GM21786 (cell line): ENCODE measurements around the gene PPIAL4G.
"Not testable (repeated sequence)": the region's sequence is repeated elsewhere in the genome, so short reads cannot be mapped to it uniquely, and the experiment has no call there.

Experiments
- ATAC-seq: cut with Tn5 transposase; IDR thresholded peaks from one replicate; pipeline ENCODE4 v1.9.1; 2021; ENCODE audit not compliant: unreplicated experiment

The PPIAL4G gene

DNA sequence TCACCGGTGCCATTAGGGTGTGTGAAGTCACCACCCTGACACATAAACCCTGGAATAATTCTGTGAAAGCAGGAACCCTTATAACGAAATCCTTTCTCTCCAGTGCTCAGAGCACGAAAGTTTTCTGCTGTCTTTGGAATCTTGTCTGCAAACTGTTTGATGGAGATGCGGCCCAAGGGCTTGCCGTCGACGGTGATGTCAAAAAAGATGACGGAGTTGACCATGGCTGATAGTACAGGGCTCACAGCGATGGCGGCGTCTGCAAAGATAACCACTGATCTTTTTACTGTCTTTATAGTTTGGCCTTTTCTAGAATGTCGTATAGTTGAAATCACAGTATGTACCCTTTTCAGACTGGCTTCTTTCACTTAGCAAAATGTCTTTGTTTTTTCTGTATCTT, at the start of gene PPIAL4G:
TSS of gene PPIAL4G (minus strand) at position 274 of the 400 bp plus-strand sequence. CDS start at position 224, 50 bp downstream.
- not testable (repeated sequence) for ATAC-seq

DNA sequence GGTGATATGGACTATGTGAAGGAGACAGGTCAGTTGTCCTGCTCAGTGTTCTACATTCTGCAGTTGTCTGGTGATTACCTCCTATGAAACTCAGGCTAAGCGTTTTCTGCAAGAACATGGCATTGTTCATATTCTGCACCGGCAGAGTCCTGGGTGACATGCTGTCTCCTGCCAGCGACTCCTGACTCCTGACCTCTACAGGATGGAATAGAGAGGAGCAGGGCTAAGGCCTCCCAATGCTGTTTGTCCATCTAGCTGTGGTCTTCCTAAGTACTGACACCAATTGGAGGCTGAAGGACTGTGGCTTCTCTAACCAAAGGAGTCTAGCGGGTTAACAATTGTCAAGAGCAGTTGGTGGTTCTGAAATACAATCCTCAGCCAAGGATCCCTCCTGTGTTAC, 49.1 kb upstream of the PPIAL4G start:
- ATAC-seq: not testable (repeated sequence)

DNA sequence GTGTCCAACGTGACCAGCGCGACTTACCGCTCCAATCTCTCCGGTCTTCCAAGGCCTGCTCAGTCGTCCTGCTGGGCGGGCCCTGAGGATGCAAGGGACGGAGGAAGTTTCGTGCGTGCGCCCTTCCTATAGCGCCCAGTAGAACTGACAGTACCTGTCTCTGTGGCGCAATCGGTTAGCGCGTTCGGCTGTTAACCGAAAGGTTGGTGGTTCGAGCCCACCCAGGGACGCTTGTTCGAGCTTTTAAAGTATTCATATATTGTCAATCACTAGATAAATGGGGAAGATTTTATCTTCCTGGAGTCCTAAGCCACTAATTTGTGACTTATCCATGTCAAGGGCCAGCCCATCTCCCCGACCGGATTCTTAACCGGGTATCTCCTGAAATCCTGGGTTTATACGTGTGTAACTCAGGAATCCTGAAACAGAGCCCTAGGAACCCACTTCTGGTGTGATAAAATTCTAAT, 46.0 kb upstream of the PPIAL4G start:
- ATAC-seq: not testable (repeated sequence)

GRCh38 chr1:148528591-148528990, 45.5 kb upstream of the PPIAL4G start:
- ATAC-seq: not testable (repeated sequence)

DNA sequence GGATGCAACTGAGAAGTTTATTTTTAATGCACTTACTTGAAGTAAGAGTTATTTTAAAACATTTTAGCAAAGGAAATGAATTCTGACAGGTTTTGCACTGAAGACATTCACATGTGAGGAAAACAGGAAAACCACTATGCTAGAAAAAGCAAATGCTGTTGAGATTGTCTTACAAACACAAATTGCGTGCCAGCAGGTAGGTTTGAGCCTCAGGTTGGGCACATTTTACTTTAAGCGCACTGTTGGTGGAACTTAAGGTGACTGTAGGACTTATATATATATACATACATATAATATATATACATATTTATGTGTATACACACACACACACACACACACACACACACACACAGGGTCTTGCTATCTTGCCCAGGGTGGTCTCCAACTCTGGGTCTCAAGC, 43.5 kb upstream of the PPIAL4G start:
- ATAC-seq: not testable (repeated sequence)

DNA sequence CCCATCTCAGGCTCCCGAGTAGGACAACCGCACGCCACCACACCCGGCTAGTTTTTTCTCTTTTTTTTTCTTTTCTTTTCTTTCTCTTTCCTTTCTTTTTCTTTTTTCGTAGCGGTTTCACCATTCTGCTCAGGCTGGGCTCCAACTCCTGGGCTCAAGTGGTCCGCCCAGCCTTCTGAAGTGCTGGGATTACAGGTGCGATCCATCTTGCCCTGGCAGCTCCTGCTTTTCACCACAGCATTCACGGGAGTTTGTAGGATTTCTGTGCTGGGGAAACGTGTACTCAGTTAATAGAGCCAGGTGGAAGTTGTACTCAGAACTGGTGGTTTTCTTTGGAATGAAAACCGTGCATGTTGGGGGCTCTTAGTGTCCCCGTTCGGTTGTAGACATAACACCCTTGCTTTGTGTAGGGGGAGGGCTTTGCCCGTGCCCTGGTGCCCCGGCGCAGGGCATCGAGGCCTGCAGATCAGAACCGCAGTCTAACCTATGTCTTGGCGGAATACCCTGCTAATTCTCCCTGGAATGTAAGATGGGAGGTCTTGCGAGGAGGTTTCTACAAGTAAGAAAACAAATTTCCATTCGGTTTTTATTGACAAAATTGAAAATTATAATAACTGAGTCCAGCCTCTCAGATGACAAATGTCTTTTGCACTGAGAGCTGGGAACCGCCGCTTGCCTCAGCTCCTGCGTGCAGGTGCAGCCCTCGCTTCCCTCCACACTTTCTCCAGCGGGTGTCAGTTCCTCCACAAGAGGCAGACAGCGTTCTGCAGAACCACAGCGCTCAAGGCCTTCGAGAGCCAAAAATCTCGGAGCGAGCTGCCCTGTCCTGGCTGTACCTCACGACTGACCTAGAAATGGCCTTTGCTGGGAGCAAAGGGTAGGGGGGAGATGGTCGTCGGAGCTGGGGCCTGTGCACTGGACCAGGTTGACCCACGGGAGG, 40.4 kb upstream of the PPIAL4G start:
- ATAC-seq: not testable (repeated sequence)

- ATAC-seq: peak; percentile 79
Measured at GRCh38 chr1:148522561-148523204, 39.6 kb upstream of the PPIAL4G start.

- ATAC-seq: peak; percentile 54
Measured at GRCh38 chr1:148522072-148522471, 39.0 kb upstream of the PPIAL4G start.

DNA sequence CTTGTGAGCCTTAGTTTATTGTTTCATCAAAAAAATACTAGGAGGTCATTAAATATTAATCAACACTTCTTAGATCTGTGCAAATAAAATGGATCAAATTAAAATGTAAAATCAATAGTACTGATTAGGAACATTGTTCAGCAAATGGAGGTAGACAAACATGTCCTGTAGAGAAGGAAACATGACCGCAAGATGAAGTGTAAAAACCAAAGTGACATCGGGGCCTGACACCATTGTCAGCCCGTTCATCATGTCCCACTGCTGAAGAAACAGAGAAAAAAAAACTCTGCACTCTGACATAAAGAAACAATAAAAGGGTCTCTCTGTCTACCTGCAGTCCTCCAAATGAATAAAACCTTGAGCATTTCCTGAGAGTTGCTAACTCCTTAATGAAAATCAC, 31.2 kb upstream of the PPIAL4G start:
- not testable (repeated sequence) for ATAC-seq

GRCh38 chr1:148512571-148513184, 29.6 kb upstream of the PPIAL4G start:
- ATAC-seq: not testable (repeated sequence)

GRCh38 chr1:148493933-148494332, 10.8 kb upstream of the PPIAL4G start:
- not testable (repeated sequence) for ATAC-seq

GRCh38 chr1:148481134-148481533, 2.0 kb downstream of the PPIAL4G start:
- not testable (repeated sequence) for ATAC-seq

DNA sequence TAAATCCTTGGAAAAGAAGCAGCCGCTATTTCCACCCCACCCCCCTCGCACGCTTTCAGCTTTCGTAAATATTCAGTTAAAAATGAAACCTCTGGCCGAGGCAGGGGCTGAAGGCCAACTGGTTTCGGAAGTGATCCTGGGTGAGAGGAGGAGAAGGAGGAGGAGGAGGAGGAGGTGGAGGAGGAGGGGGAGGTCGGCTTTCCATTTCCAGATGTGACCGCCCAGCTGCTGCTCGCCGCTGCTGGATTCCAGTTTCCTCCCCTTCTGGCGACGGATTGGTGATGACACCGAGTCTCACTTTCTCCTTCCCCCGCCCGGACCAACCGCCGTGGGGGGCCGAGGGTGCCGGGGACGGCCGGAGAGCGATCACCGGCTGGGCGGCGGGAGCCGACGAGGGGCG, 23.4 kb downstream of the PPIAL4G start:
- not testable (repeated sequence) for ATAC-seq

- not testable (repeated sequence) for ATAC-seq
Measured at GRCh38 chr1:148458901-148459581, 24.1 kb downstream of the PPIAL4G start.

- not testable (repeated sequence) for ATAC-seq
Measured at GRCh38 chr1:148458398-148458797, 24.7 kb downstream of the PPIAL4G start.

DNA sequence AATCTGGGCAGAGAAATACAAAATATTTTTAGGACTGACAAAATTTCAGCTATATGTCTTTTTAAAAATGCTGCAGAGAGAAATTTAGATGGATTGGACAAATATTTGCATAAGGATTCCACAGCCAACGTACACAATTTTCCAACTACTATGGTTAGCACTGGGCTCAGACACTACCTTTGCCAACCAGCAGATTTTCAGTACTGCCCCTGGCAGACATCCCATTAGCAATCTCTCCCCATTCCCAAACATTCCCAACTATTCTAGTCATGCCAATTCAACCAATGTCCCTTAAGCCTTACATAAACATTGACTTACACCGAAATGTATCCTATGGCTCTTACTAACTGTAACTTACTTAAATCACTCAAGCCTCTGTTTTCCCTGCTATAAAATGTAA, 30.3 kb downstream of the PPIAL4G start:
- not testable (repeated sequence) for ATAC-seq

DNA sequence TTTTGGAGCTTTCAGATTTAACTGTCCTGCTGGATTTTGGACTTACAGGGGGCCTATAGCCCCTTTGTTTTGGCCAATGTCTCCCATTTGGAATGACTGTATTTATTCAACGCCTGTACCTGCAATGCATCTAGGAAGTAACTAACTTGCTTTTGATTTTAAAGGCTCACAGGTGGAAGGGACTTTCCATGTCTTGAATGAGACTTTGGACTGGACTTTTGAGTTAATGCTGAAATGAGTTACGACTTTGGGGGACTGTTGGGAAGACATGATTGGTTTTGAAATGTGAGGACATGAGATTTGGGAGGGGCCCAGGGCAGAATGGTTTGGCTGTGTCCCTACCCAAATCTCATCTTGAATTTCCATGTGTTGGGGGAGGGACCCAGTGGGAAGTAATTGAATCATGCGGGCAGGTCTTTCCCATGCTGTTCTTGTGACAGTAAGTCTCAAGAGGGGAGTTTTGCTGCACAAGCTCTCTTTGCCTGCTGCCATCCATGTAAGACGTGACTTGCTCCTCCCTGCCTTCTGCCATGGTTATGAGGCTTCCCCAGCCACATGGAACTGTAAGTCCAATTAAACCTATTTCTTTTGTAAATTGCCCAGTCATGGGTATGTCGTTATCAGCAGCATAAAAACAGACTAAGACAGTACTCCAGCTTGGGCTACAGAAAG, 43.3 kb downstream of the PPIAL4G start:
- not testable (repeated sequence) for ATAC-seq

GRCh38 chr1:148435406-148435805, 47.7 kb downstream of the PPIAL4G start:
- ATAC-seq: no peak

GRCh38 chr1:148434832-148435231, 48.3 kb downstream of the PPIAL4G start:
- ATAC-seq: no peak

GRCh38 chr1:148432916-148433317, 50.2 kb downstream of the PPIAL4G start:
- ATAC-seq: not testable (repeated sequence)
